Brain microvascular endothelial cell (primary cell): ENCODE results near the gene SPI1.

Experiments
- DNase-seq: peaks from one replicate; pipeline ENCODE4 v3.0.0-alpha.2; 2020
- H3K27ac ChIP-seq: fragments of 250-450 bp; sonication (Bioruptor Pico); 2 replicates; pipeline ENCODE4 v1.5.1; 2020; ENCODE audit warnings: mild to moderate bottlenecking, moderate library complexity
- H3K27me3 ChIP-seq: fragments of 250-450 bp; sonication (Bioruptor Pico); replicated peaks from 2 replicates; pipeline ENCODE4 v1.5.1; 2020; ENCODE audit warnings: mild to moderate bottlenecking
- H3K36me3 ChIP-seq: fragments of 250-450 bp; sonication (Bioruptor Pico); replicated peaks from 2 replicates; pipeline ENCODE4 v1.5.1; 2020; ENCODE audit warnings: mild to moderate bottlenecking
- H3K4me3 ChIP-seq: 2 replicates; pipeline ENCODE4 v1.5.1; 2011; ENCODE audit warnings: low read depth, mild to moderate bottlenecking, control low read depth, low read length, moderate library complexity
- CTCF ChIP-seq: IDR thresholded peaks from 2 replicates; pipeline ENCODE4 v1.5.1; 2011; ENCODE audit warnings: low read depth, mild to moderate bottlenecking, moderate library complexity, low read length, control low read depth, inconsistent platforms; ENCODE audit errors: missing control alignments
- in situ Hi-C: cut with HindIII; loops from 2 replicates; pipeline ENCODE4 v1.10.0; 2017; ENCODE audit warnings: low sequenced_read_pairs, low pct_ligation_motif_present

SPI1 gene

GRCh38 chr11:47384498-47384897, 6.2 kb upstream of the SPI1 start:
- Histone ChIP-seq H3K36me3 (no peaks in the 10 kb centered on the region), H3K27ac (no peak overlapping the region), H3K27me3 (no peaks in the 10 kb centered on the region), H3K4me3 (no peak overlapping the region)
- TF ChIP-seq CTCF = no peak
- DNase-seq = no peak
- in situ Hi-C loops = no loop called here

GRCh38 chr11:47383071-47383470, 4.7 kb upstream of the SPI1 start:
- no peak for TF ChIP-seq CTCF
- no peak overlapping the region for H3K4me3 ChIP-seq

GRCh38 chr11:47380078-47380477, 1.7 kb upstream of the SPI1 start:
- H3K27ac ChIP-seq = no peak overlapping the region
- no peak for TF ChIP-seq CTCF
- no peak for DNase-seq
- H3K4me3 ChIP-seq = no peak overlapping the region
- in situ Hi-C loops = no loop called here
- no peaks in the 10 kb centered on the region for H3K27me3 ChIP-seq
- H3K36me3 ChIP-seq = no peaks in the 10 kb centered on the region

More at GRCh38 chr11:47383071-47383470, 4.7 kb upstream of the SPI1 start:
- in situ Hi-C loops = no loop called here
- Histone ChIP-seq H3K27me3 (no peaks in the 10 kb centered on the region), H3K36me3 (no peaks in the 10 kb centered on the region), H3K27ac (no peak overlapping the region)
- DNase-seq = no peak

GRCh38 chr11:47379317-47379716, 970 bp upstream of the SPI1 start:
- no peak for TF ChIP-seq CTCF

GRCh38 chr11:47378836-47379170, 456 bp upstream of the SPI1 start:
- no peak for TF ChIP-seq CTCF
- in situ Hi-C loops = no loop called here
- Histone ChIP-seq H3K27me3 (no peaks in the 10 kb centered on the region), H3K4me3 (no peak overlapping the region), H3K27ac (no peak overlapping the region), H3K36me3 (no peaks in the 10 kb centered on the region)
- DNase-seq = no peak

More at GRCh38 chr11:47379317-47379716, 970 bp upstream of the SPI1 start:
- H3K4me3 ChIP-seq = no peak overlapping the region
- no peak for DNase-seq
- in situ Hi-C loops = no loop called here
- H3K27ac ChIP-seq = no peak overlapping the region
- H3K27me3 ChIP-seq = no peaks in the 10 kb centered on the region
- no peaks in the 10 kb centered on the region for H3K36me3 ChIP-seq

GRCh38 chr11:47377571-47378009, 757 bp downstream of the SPI1 start:
- TF ChIP-seq CTCF = no peak
- DNase-seq = no peak
- in situ Hi-C loops = no loop called here
- H3K4me3 ChIP-seq = no peak overlapping the region
- H3K27ac ChIP-seq = no peak overlapping the region
- no peaks in the 10 kb centered on the region for H3K36me3 ChIP-seq
- no peaks in the 10 kb centered on the region for H3K27me3 ChIP-seq
